ENCODE measurements around the gene STS.

STS gene

DNA sequence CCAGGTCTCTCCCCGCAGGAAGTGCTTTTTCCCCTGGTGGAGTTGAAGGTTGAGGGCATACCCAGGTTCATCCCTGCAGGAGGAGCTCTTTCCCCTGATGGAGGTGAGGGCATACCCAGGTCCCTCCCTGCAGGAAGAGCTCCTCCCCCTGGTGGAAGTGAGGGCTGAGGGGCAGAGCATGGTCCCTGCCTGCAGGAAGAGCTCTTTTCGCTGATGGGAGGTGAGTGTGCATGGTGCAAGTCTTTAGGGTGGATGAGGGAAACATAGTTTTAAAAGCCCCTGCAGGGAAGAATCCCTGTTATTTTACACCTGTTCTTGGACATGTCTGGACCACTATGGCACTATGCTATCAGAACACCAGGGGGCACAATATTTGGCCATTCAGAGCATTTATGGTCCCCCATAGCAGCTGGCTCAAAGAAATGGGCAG lies 44.2 kb downstream of the STS start:
- no peak for DNase-seq

DNA sequence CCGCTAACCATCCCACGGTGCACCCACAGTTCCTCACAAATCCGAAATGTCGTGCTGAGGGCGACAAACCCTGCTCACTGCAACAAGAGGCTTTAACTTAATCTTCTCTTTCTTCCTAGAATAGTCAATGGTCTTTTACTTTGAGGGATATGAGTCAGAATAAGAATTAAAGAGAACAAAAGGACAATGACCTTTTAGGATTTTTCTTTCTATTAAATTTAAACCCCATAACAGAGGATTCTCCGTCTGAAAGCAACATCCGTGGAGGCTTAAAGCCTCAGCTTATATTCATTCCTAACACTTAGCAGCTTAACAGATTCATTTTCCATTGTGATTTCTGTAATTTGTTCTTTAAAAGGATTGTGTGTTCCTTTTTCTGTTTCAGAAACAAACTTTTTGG lies 45.4 kb downstream of the STS start:
- DNase-seq: no peak

DNA sequence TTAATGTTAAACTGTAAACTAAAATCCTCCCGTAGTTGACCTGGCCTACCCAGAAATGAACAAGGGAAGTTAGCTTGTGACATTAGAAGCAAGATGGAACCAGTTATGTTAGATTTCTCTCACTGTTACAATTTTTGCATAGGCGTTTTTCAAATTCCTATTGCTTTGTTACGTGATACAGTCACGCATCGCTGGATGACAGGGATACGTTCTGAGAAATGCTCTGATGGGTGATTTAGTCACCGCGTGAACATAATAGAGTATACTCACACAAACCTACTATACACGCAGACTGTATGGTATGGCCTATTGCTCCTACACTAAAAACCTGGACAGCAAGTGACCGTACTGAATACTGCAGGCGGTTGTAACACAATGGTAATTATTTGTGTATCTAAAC lies 47.1 kb downstream of the STS start:
- no peak for DNase-seq
